Superior temporal gyrus (tissue), 1 donor: ENCODE measurements around the gene C16orf96.
"Not testable (repeated sequence)": the region's sequence is repeated elsewhere in the genome, so short reads cannot be mapped to it uniquely, and the experiment has no call there.

Experiments
- DNase-seq: peaks from one replicate; pipeline ENCODE4 v3.0.0-alpha.2; 2016; ENCODE audit errors: extremely low spot score

The C16orf96 gene

DNA sequence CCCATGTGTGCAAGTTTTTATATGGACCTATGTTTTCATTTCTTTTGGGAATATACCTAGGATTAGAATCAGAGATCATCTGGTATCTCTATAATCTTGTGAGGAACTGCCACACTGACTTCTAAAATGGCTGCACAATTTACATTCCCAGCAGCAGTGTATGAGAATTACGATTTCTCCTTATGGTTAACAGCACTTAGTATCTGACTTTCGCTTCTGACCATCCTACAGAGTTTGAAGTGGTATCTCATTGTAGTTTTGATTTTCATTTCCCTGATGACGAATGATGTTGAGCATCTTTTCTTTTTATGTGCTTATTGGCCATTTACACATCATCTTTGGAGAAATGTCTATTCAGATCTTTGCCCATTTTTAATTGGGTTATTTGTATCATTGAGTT lies 10.0 kb downstream of the C16orf96 start:
- DNase-seq, result no peak

- DNase-seq, result no peak
Measured at GRCh38 chr16:4570086-4570485, 13.9 kb downstream of the C16orf96 start.

- no peak for DNase-seq
Measured at GRCh38 chr16:4570688-4571321, 14.7 kb downstream of the C16orf96 start.

- DNase-seq, result peak; percentile 60
Measured at GRCh38 chr16:4572715-4573114, 16.6 kb downstream of the C16orf96 start.

- not testable (repeated sequence) for DNase-seq
Measured at GRCh38 chr16:4573926-4574325, 17.8 kb downstream of the C16orf96 start.

DNA sequence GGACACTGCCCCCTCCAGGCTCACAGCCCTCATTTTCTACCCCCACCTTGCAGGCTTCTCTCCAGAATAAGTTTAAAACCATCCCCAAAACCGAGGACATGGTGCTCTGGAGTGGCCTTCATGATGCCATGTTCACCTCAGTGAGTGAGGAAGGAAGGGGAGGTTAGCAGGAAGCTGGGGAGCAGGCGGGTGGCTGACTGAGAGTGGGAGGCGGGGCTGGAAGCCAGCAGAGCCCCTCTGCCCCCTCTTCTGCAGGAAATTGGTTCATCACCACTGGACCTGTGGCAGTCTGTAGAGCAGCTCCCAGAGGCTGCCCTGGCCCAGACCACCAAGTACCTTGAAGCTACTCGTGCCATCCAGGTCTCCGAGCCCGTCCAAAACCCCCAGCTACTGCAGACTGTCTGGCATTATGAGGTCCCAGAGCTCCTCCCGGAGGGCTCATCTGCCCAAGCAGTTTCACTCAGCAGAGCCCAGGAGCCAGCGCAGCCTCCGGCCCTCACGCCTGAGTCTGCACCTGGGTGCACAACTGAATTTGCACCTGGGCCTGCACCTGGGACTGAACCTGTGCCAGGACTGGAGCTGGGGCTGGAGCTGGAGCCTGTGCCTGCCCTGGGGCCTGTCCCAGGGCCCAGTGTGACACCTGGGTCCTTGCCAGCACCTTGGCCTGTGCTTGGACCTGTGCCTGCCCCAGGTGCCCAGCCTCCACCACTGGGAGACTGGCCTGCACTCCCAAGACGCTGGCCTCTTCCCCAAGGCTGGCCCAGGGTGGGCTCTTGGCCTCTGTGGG lies 19.0 kb downstream of the C16orf96 start:
- no peak for DNase-seq

GRCh38 chr16:4576008-4576407 lies 19.9 kb downstream of the C16orf96 start:
- no peak for DNase-seq

GRCh38 chr16:4578961-4579530 lies 22.9 kb downstream of the C16orf96 start:
- DNase-seq, result no peak

GRCh38 chr16:4580250-4580649 lies 24.1 kb downstream of the C16orf96 start:
- no peak for DNase-seq

- DNase-seq, result no peak
Measured at GRCh38 chr16:4583906-4584305, 27.8 kb downstream of the C16orf96 start.

DNA sequence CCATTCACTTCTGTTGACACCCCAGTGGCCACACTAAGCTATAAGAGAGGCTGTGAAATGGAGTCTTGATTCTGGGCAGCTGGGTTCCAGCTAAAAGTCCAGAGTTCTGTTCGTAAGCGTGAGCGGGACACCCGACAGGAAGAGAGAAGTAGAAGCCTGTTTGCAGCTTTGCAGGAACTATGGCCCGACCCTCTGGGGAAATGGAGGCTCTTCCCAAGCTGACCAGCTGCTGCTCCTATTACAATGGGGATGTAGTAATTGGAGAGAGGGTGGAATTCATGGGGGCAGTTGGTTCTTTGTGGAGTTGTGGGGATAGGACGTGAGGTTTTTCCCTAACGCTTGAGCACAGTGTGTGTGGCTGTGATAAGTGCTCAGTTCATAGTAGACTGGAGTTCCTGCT lies 30.2 kb downstream of the C16orf96 start:
- no peak for DNase-seq

GRCh38 chr16:4588386-4588785 lies 32.2 kb downstream of the C16orf96 start:
- DNase-seq, result no peak

DNA sequence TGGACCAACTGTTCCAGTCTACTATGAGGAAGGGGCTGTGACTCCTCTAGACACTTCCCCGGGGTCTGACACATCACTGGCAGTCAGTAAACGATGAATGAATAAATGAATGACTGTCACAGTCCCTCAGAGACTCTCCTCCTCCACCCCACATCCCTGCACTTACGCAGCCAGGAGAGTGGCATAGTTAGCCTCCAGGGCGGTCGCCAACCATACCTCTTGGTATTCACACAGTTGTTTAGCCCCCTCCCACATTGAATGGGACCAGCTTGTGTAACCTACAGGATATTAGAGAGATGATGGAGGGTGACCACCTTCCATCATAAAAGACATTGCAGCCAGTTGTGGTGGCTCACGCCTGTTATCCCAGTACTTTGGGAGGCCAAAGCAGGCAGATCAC lies 32.8 kb downstream of the C16orf96 start:
- DNase-seq, result no peak

DNA sequence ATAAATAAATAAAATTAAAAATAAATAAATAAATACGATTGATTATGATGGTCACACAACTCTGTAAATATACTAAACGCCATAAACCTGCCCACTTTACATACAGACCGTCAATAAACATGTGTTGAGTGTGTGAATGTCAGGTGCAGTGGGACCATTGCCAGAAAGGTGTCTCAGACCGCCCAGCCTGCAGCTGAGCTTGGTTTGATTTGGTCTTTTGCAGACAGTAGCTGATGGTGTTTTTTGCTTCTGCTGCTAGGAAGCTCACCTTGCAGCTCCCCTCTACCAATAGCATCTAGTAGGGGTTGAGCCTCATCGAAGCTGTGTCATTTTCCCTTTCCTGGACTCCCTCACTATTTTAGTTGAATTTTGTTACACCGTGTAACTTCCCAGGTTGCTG lies 35.1 kb downstream of the C16orf96 start:
- DNase-seq, result no peak

- DNase-seq, result no peak
Measured at GRCh38 chr16:4591706-4592470, 35.7 kb downstream of the C16orf96 start.

GRCh38 chr16:4593086-4593485 lies 36.9 kb downstream of the C16orf96 start:
- no peak for DNase-seq

DNA sequence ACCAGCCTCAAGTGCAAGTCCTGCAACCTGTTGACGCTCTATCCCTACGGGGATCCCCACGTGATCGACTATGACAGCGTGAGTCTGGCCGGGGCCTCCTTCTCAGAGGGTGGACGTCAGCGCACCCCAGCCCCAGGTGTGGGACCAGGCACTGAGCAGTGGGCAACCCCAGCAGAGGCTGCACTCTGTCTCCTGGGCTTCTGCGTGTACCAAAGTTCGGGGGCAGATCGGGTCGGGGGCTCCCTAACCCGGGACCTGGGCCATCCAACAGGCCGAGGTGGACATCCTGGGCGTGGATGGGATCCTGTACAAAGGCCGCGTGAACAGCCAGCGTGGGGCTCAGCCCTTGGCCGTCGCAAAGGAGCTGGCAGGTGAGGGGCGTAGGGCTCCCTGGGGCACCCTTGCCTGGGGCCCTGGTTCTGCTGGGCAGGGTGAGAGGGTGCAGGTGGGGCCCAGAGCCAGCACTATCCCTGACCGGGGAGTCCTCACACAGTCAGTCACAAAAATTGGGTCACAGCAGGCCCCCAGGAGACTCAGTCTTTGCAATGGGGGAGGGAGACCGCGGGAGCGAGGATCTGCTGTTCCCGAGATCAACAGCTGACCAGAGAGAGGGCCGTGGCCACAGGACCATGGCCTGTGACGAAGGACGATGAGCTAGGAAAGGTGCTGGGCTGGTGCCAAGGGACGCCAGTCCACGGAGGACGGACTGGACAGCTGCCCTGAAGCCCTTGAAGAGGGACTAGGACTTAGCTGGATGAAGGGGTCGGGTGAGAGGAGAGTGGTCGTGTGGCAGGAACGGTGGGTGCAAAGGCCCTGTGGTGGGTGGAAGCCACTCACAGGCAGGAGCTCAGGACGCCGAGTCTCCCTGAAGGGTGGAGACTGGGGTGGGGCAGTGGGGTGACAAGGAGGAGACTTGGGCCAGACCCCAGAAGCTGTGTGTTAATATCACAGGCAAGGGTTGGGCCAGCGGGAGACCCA lies 38.6 kb downstream of the C16orf96 start:
- no peak for DNase-seq

GRCh38 chr16:4597174-4597573 lies 41.0 kb downstream of the C16orf96 start:
- no peak for DNase-seq

DNA sequence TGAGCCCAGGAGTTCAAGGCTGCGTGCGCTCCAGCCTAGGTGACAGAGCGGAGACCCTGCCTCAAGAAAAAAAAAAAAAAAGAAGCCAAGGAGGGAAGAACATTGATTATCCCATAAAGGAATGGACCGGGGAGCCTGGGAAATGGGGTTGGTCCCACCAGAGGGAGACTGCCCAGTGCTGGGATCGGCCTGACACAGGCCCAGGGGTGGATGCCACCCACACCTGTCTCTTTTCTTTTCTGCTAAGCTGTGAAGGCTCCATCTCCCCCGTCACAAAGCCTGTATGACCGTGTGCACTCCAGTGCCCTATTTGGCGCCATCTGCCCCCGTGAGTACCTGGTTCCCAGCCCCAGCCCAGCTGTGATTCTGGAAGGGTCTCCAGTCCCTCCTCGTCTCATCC lies 42.9 kb downstream of the C16orf96 start:
- DNase-seq, result no peak

- DNase-seq, result no peak
Measured at GRCh38 chr16:4599545-4599944, 43.4 kb downstream of the C16orf96 start.
